Right lung (tissue), 5 donors: Measurements from ENCODE around the gene DDX60. TPM values are rescaled to one million over a fixed set of nuclear protein-coding genes. Genes with fewer than 3 reads are reported as not detected.
"Not testable (repeated sequence)": the region's sequence is repeated elsewhere in the genome, so short reads cannot be mapped to it uniquely, and the experiment has no call there.

Source experiments
- DNase-seq, 2 donors: peaks; one replicate each; pipeline ENCODE4 v3.0.0-alpha.2; 2013
- polyA plus RNA-seq, 5 donors: library from polyadenylated mRNA; unstranded; fragments of 120-200 nt; gene quantifications; one replicate each; pipeline versions ENCODE4 v1.2.1 to v1.2.3, GENCODE V29; 2013; ENCODE audit warnings: inconsistent platforms in 1 of 5, low replicate concordance in 1 of 5; ENCODE audit not compliant: insufficient read length in 5 of 5, insufficient read depth in 1 of 5

Gene DDX60
- polyA plus RNA-seq, 5 donors, result 15.3 to 21.7 (median 20.6) TPM

- DNase-seq, result no peak
Measured at GRCh38 chr4:168304744-168305459, 13.7 kb downstream of the DDX60 start.

- not testable (repeated sequence) for DNase-seq
Measured at GRCh38 chr4:168303430-168303829, 15.1 kb downstream of the DDX60 start.

GRCh38 chr4:168293386-168293975 lies 25.1 kb downstream of the DDX60 start:
- DNase-seq, result no peak

DNA sequence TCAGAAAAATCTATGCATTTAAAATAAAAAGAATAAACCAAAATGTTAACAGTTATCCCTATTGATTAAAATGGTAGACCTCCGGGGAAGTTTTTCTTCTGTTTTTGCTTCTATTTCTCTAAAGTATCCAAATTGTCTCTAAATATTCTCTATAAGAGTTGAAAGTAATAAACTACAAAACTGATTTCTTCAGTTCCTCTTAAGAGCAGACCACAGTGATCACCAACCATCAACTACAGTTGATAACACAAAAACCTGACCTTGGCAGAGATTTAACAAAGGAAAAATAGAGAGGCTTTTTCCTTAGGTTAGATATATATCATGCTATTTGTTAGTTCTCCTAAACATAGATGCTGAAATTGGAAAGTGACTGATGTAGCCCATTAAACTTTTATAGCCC lies 27.3 kb downstream of the DDX60 start:
- no peak for DNase-seq

GRCh38 chr4:168285850-168286249 lies 32.7 kb downstream of the DDX60 start:
- not testable (repeated sequence) for DNase-seq

GRCh38 chr4:168279556-168279955 lies 39.0 kb downstream of the DDX60 start:
- no peak for DNase-seq

DNA sequence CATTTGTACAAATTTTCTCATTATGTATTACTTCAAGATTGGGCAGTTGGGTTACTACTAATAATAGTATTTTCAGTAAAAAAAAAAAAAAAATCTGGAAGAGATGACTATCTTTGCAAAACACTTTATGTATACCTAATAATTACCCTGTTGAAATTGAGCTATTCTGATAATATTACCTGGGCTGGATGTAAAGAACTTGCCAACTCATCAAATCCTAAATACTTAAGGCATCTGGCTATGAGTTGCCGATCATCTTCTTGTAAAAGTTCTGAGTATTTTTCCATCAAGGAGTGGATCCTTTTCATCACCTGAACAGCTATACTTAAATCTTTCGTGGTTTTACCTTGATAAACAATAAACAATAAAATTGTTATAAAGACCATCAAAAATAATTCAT lies 42.7 kb downstream of the DDX60 start:
- DNase-seq, result no peak

DNA sequence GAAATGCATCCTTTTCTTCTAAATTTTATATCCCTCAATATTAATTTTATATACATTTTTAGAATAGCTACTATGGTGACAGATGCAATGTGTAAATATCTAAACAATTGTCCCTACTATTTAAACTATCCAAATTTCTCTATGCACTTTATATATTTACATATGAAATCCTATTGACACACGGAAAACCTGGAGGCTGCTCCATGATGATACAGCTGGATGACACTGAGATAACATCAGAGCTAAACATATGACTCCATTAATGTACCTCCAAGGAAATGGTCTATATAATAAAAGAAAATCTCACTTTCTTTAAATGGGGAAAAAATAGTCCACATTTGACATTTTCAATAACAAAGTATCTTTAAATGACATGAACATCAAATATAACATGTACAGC lies 43.7 kb downstream of the DDX60 start:
- DNase-seq, result no peak

DNA sequence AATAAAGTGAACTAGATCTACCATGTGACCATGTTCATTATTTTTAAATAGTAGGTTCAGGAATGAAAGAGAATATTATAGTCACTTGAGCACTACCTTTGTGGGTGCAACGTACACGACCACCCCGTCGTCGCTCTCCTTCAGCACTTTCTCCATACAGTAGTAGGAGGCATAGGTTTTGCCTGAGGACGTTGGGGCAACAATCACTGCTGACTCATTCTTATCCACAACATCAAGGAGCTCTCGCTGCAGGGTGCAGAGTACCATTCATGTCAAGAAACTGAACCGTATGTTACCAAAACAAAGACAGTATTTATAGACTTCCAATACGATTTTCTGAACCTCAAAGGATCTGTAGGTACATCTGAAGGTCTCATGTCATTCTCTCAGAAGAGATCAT lies 44.7 kb downstream of the DDX60 start:
- no peak for DNase-seq

GRCh38 chr4:168272488-168272887 lies 46.1 kb downstream of the DDX60 start:
- DNase-seq, result no peak

- DNase-seq, result no peak
Measured at GRCh38 chr4:168269896-168270295, 48.7 kb downstream of the DDX60 start.

DNA sequence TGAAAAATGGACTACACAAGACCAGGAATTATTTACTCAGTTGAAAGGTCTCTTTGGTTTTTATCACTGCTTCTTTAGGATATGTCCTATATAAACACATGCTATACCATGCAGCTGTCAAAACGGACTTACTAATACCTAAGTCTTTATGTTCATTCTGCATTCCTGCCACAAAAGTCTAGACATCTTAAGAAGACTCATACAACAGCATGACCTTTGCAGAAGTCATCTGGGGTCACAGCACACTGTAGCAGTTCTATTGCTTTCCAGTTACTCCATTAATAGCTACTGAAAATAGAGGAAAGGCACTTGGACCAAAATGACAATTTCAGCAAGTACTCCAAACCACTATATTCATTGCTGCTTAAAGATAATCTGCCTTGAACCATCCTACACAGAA lies 53.2 kb downstream of the DDX60 start:
- DNase-seq, result no peak

DNA sequence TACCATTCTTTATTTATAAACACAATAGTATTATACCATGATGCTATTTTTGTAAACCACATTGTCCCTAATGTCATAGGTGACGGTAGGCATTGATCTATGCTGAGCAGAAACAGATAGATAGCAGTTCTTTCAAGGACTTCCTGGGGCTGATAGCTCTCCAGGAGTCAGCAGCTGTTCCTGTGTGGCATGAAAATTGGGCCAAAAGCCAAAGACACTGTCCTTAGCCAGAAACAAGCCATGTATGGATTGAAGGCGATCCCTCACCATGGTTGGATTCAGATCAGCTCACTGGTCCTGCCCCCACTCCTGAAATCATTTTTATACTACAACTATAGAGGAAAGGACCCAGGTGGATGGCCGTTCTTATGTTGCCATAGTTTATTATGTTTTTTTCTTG lies 53.6 kb downstream of the DDX60 start:
- no peak for DNase-seq

- no peak for DNase-seq
Measured at GRCh38 chr4:168263039-168263438, 55.5 kb downstream of the DDX60 start.

GRCh38 chr4:168259096-168259495 lies 59.5 kb downstream of the DDX60 start:
- DNase-seq, result no peak

DNA sequence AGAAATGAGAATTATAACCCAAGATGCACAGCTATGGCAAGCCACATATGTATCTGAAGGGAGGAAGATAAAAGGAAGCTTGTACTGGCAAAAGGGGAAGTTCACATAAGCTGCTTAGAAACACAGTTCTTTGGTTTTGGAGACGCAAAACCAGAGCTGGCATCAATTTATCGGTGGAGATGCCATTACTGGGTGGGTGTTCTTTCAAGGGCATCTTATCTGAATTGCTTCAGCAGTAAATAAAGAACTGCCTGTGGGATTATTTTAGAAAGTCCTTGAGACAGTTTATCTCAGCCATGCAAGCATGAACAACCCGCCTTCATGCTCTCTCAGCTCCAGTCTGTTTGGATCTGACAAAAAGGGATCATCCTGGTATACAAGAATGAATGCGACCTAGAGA lies 60.8 kb downstream of the DDX60 start:
- DNase-seq, result no peak

DNA sequence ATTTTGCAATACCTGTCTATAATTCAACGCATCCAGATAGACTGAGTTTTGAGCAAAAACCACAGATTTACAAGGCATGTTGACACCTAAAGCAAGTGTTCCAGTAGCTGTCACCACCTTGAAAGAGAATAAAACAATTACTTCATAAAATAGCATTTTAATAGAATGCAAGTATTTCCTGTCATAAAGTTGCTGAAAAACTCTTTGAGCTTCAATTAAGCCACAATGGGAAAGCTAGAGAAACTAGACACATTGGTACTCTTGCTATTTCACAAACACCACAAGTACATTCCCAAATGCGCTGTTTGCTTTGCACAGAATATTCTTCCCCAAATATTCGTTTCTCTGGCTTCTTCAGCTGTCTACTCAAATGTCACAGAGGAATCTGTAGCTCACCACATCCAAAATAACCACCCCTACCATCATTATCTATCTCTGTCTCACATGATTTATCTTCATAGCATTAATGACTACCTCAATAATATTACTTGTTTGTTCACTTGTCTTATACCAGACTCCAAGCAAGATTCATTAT lies 70.3 kb downstream of the DDX60 start:
- DNase-seq, result no peak

DNA sequence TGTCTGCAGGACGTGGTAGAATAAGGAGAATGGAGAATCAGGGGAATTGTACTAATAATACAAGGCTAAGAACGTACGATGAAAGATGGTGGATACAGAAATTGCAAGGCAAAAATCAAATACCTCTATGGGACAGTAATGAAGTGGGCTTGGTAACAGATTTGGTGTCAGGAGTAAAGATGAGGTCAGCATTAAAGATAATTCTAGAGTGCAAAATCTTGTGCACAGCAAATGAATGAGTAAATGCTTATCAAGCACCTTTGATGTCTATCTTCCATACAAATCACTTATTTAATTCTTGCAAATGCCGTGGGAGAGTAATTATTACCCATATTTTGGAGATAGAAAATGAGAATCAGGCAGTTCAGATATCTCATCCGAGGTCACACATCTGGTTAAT lies 70.9 kb downstream of the DDX60 start:
- DNase-seq, result no peak

DNA sequence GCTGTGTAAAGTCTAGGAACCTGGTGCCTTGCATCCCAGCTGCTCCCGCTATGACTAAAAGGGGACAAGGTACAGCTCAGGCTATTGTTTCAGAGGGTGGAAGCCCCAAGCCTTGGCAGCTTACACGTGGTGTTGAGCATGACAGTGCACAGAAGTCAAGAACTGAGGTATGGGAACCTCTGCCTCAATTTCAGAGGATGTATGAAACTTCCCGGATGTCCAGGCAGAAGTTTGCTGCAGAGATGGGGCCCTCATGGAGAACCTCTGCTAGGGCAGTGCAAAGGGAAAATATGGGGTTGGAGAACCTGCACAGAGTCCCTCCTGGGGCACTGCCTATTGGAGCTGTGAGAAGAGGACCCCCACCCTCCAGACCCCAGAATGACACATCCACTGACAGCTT lies 76.6 kb downstream of the DDX60 start:
- DNase-seq, result no peak

DNA sequence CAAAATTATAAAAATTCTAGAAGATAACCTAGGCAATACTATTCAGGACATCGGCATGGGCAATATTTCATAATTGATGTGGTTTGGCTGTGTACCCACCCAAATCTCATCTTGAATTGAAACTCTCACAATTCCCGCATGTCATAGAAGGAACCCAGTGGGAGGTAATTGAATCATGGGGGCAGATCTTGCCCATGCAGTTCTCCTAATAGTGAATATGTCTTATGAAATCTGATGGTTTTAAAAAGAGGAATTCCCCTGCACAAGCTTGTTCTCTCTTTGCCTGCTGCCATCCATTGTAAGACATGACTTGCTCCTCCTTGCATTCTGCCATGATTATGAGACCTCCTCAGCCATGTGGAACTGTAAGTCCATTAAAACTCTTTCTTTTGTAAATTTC lies 77.7 kb downstream of the DDX60 start:
- no peak for DNase-seq

GRCh38 chr4:168221301-168221700 lies 97.3 kb downstream of the DDX60 start:
- peak; percentile 7 to 12 for DNase-seq

DNA sequence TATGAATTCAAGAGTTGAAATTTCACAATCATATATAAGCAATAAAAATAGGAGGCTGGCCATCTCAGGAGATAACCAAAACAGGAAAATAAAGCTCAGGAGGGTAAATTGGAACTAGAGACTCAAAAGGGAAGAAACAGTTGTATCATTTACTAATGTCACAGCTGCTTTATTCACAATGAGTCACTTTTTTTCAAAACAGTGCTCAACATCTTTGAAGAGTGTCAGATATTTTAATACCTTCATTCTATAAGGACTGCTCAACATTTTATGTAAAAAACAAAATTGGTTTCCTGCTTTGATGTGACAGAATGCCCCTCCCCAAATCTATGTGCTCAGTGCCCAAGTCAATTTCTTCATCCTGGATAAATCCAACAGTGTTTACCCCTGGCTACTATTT lies 97.7 kb downstream of the DDX60 start:
- DNase-seq, result no peak

DNA sequence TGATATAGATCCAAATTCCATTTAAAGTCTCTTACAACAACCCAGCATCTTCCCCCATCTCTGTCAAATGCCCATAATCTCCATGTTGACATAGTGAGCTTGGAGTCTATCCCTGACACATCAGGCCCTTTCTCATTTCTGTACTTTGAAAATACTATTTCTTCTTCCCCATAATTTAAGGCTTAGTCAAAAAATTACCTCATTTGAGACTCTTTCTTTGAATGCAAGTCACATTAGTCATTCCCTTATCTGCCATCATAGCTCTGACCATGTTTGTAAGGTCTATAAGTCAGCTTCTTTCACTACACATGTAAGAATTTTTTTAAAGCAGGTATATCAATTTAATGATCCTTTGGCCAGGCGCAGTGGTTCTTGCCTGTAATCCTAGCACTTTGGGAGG lies 99.9 kb downstream of the DDX60 start:
- no peak for DNase-seq

GRCh38 chr4:168213511-168213910 lies 105.0 kb downstream of the DDX60 start:
- not testable (repeated sequence) for DNase-seq
